H1 (cell line): ENCODE measurements around the gene NOL4L. TPM values are rescaled to one million over a fixed set of nuclear protein-coding genes. Genes with fewer than 3 reads are reported as not detected.
A peak's percentile ranks its signal among the peaks of the same experiment; 100 is the strongest.

Experiments
- CTCF ChIA-PET: fragments of 300-600 bp; sonication (Branson Sonifier 250); formaldehyde crosslinking; loops from one replicate; lab custom pipeline; 2021; ENCODE audit not compliant: partially characterized antibody; lab: Charles Lee
- POLR2A ChIA-PET: fragments of 300-600 bp; sonication (Branson Sonifier 250); formaldehyde crosslinking; loops from one replicate; lab custom pipeline; 2021; ENCODE audit warnings: inconsistent platforms; ENCODE audit not compliant: partially characterized antibody; lab: Charles Lee
- DNase-seq, 2 experiments: peaks; one replicate each; pipeline versions ENCODE4 v3.0.0 to v3.0.0-alpha.2; 2010 to 2022; ENCODE audit warnings: low spot score in 2 of 2, low read depth in 1 of 2, mixed read lengths in 1 of 2
- FAIRE-seq: peaks from 2 replicates; lab custom pipeline; 2011; peaks lifted over from hg19 to GRCh38; lab: Jason Lieb, UNC
- H2AFZ ChIP-seq: 2 replicates; pipeline ENCODE4 v1.8.1; 2012; ENCODE audit warnings: low read length, inconsistent platforms
- H2AK5ac ChIP-seq: 2 replicates; pipeline ENCODE4 v1.6.1; 2013; ENCODE audit warnings: low read depth, low read length
- H2BK120ac ChIP-seq: replicated peaks from 2 replicates; pipeline ENCODE3; 2013; ENCODE audit warnings: low read depth, low read length, inconsistent platforms
- H2BK12ac ChIP-seq: 2 replicates; pipeline ENCODE4 v1.6.1; 2013; ENCODE audit warnings: low read depth, low read length
- H2BK15ac ChIP-seq: 2 replicates; pipeline ENCODE4 v1.6.1; 2013; ENCODE audit warnings: low read length
- H2BK20ac ChIP-seq: 2 replicates; pipeline ENCODE4 v1.6.1; 2013; ENCODE audit warnings: low read length
- H2BK5ac ChIP-seq: 2 replicates; pipeline ENCODE4 v1.6.1; 2013; ENCODE audit warnings: low read depth, low read length
- H3K14ac ChIP-seq: 2 replicates; pipeline ENCODE4 v1.6.1; 2013; ENCODE audit warnings: inconsistent platforms; ENCODE audit not compliant: insufficient read length
- H3K18ac ChIP-seq: 2 replicates; pipeline ENCODE4 v1.6.1; 2013; ENCODE audit warnings: low read length; ENCODE audit errors: extremely low read depth
- H3K23ac ChIP-seq: 2 replicates; pipeline ENCODE4 v1.6.1; 2013; ENCODE audit warnings: inconsistent platforms; ENCODE audit not compliant: insufficient read length
- H3K23me2 ChIP-seq: 2 replicates; pipeline ENCODE4 v1.6.1; 2013; ENCODE audit warnings: low read depth, low read length
- H3K27ac ChIP-seq: 2 replicates; pipeline ENCODE4 v1.6.1; 2011; ENCODE audit warnings: low read depth, low read length, inconsistent platforms
- H3K27me3 ChIP-seq, 4 experiments: replicated peaks in 1 of 4; 1 replicate in 1 of 4; 2 replicates in 3 of 4; pipeline versions ENCODE4 v1.6.1 to v1.8.1; 2011 to 2013; ENCODE audit warnings: low read length in 3 of 4, mild to moderate bottlenecking in 3 of 4, inconsistent platforms in 2 of 4, mixed read lengths in 2 of 4, moderate library complexity in 1 of 4; ENCODE audit not compliant: control insufficient read depth in 3 of 4, insufficient read depth in 3 of 4; ENCODE audit errors: extremely low read depth in 1 of 4
- H3K36me3 ChIP-seq, 4 experiments: 2 replicates each; pipeline versions ENCODE4 v1.6.1 to v1.8.1; 2011 to 2013; ENCODE audit warnings: mild to moderate bottlenecking in 4 of 4, low read length in 3 of 4, moderate library complexity in 2 of 4, control low read depth in 1 of 4, inconsistent platforms in 1 of 4; ENCODE audit not compliant: insufficient read depth in 4 of 4, control insufficient read depth in 2 of 4
- H3K4ac ChIP-seq: replicated peaks from 2 replicates; pipeline ENCODE3; 2013; ENCODE audit warnings: low read length, low read depth, mixed read lengths, inconsistent platforms; ENCODE audit not compliant: insufficient read length
- H3K4me1 ChIP-seq, 4 experiments: replicated peaks in 1 of 4; 1 replicate in 1 of 4; 2 replicates in 3 of 4; pipeline versions ENCODE4 v1.6.1 to v1.8.1; 2011 to 2013; ENCODE audit warnings: low read length in 3 of 4, inconsistent platforms in 2 of 4, mixed read lengths in 1 of 4; ENCODE audit not compliant: insufficient read depth in 4 of 4, control insufficient read depth in 3 of 4
- H3K4me2 ChIP-seq, 2 experiments: 2 replicates each; pipeline versions ENCODE4 v1.6.1 to v1.8.1; 2011 to 2013; ENCODE audit warnings: low read depth in 2 of 2, low read length in 2 of 2, control low read depth in 1 of 2, inconsistent platforms in 1 of 2, mild to moderate bottlenecking in 1 of 2; ENCODE audit not compliant: insufficient read depth in 1 of 2
- H3K4me3 ChIP-seq, 4 experiments: fragments of 200-600, 300-600 bp in 1 of 4; sonication (generic), shearing (Covaris generic), sonication (Bioruptor Twin) in 1 of 4; 2 replicates each; pipeline versions ENCODE4 v1.5.1 to v1.8.1; 2011 to 2016; ENCODE audit warnings: low read length in 4 of 4, low read depth in 3 of 4, control low read depth in 2 of 4, inconsistent platforms in 2 of 4, mild to moderate bottlenecking in 2 of 4, mixed read lengths in 1 of 4, moderate library complexity in 1 of 4; ENCODE audit not compliant: insufficient read depth in 2 of 4; ENCODE audit errors: extremely low read depth in 1 of 4
- H3K56ac ChIP-seq: replicated peaks from 2 replicates; pipeline ENCODE3; 2013; ENCODE audit warnings: low read depth, mild to moderate bottlenecking, mixed read lengths, low read length, inconsistent platforms; ENCODE audit not compliant: insufficient read length
- H3K79me1 ChIP-seq: 2 replicates; pipeline ENCODE4 v1.6.1; 2013; ENCODE audit warnings: low read depth, low read length, control low read depth
- H3K79me2 ChIP-seq, 2 experiments: 2 replicates each; pipeline versions ENCODE4 v1.6.1 to v1.8.1; 2012 to 2013; ENCODE audit warnings: low read length in 2 of 2, mild to moderate bottlenecking in 2 of 2, inconsistent platforms in 1 of 2; ENCODE audit not compliant: insufficient read depth in 2 of 2, control insufficient read depth in 1 of 2
- H3K9ac ChIP-seq, 4 experiments: replicated peaks in 1 of 4; 1 replicate in 1 of 4; 2 replicates in 3 of 4; pipeline versions ENCODE4 v1.6.1 to v1.8.1; 2011 to 2013; ENCODE audit warnings: low read depth in 3 of 4, low read length in 3 of 4, control low read depth in 2 of 4, mild to moderate bottlenecking in 2 of 4, moderate library complexity in 2 of 4, inconsistent platforms in 1 of 4; ENCODE audit errors: extremely low read depth in 1 of 4
- H3K9me3 ChIP-seq, 2 experiments: 2 replicates each; pipeline versions ENCODE4 v1.6.1 to v1.8.1; 2012 to 2013; ENCODE audit warnings: mild to moderate bottlenecking in 2 of 2, moderate library complexity in 2 of 2, control low read depth in 1 of 2, inconsistent platforms in 1 of 2, low read depth in 1 of 2, low read length in 1 of 2, mixed read lengths in 1 of 2; ENCODE audit not compliant: insufficient read depth in 2 of 2
- H4K20me1 ChIP-seq, 2 experiments: replicated peaks in 1 of 2; 2 replicates each; pipeline versions ENCODE3 to v1.8.1; 2011 to 2013; ENCODE audit warnings: inconsistent platforms in 2 of 2, low read length in 2 of 2, mild to moderate bottlenecking in 1 of 2; ENCODE audit not compliant: insufficient read depth in 2 of 2, control insufficient read depth in 1 of 2
- H4K5ac ChIP-seq: 2 replicates; pipeline ENCODE4 v1.6.1; 2013; ENCODE audit warnings: low read length, low read depth, mixed read lengths, inconsistent platforms; ENCODE audit not compliant: insufficient read length
- H4K8ac ChIP-seq: 2 replicates; pipeline ENCODE4 v1.8.0; 2013; ENCODE audit warnings: mild to moderate bottlenecking, moderate library complexity, low read length, inconsistent platforms; ENCODE audit not compliant: insufficient read depth; ENCODE audit errors: extremely low read depth
- H4K91ac ChIP-seq: replicated peaks from 2 replicates; pipeline ENCODE3; 2013; ENCODE audit warnings: low read length, mixed read lengths, inconsistent platforms; ENCODE audit not compliant: insufficient read length
- ATF2 ChIP-seq: IDR thresholded peaks from 2 replicates; pipeline ENCODE4 v1.6.1; 2012; ENCODE audit warnings: low read length, inconsistent platforms
- CHD1 ChIP-seq: IDR thresholded peaks from 2 replicates; pipeline ENCODE4 v1.6.1; 2012; ENCODE audit warnings: low read depth, low read length, improper control_type of control experiment
- EP300 ChIP-seq, 2 experiments: IDR thresholded peaks; 1 replicate in 1 of 2; 2 replicates in 1 of 2; pipeline ENCODE4 v1.6.1; 2011 to 2012; ENCODE audit warnings: low read depth in 2 of 2, low read length in 2 of 2, mild to moderate bottlenecking in 2 of 2, borderline replicate concordance in 1 of 2, inconsistent platforms in 1 of 2, moderate library complexity in 1 of 2
- GTF2F1 ChIP-seq: IDR thresholded peaks from 2 replicates; pipeline ENCODE4 v1.6.1; 2012; ENCODE audit warnings: low read depth, low read length, improper control_type of control experiment, borderline replicate concordance
- HDAC2 ChIP-seq, 2 experiments: fragments of 300-600 bp in 1 of 2; sonication (generic) in 1 of 2; IDR thresholded peaks; 2 replicates each; pipeline ENCODE4 v1.6.1; 2011 to 2012; ENCODE audit warnings: low read depth in 2 of 2, low read length in 2 of 2, mild to moderate bottlenecking in 2 of 2, moderate library complexity in 2 of 2, borderline replicate concordance in 1 of 2, inconsistent platforms in 1 of 2
- KDM1A ChIP-seq: fragments of 200-600, 300-600 bp; sonication (generic); IDR thresholded peaks from 2 replicates; pipeline ENCODE4 v1.7.1; 2016; ENCODE audit warnings: mild to moderate bottlenecking, low read length, borderline replicate concordance
- POLR2A ChIP-seq, 2 experiments: IDR thresholded peaks; 1 replicate in 1 of 2; 2 replicates in 1 of 2; pipeline ENCODE4 v1.6.1; 2011; ENCODE audit warnings: low read depth in 2 of 2, low read length in 2 of 2, mild to moderate bottlenecking in 2 of 2; ENCODE audit errors: control extremely low read depth in 1 of 2
- RBBP5 ChIP-seq: IDR thresholded peaks from 2 replicates; pipeline ENCODE4 v1.7.1; 2012; ENCODE audit warnings: low read depth, mild to moderate bottlenecking, inconsistent platforms, low read length, moderate library complexity, borderline replicate concordance
- RFX5 ChIP-seq: IDR thresholded peaks from 2 replicates; pipeline ENCODE4 v1.6.1; 2011; ENCODE audit warnings: low read depth, low read length, improper control_type of control experiment, borderline replicate concordance
- TCF12 ChIP-seq: IDR thresholded peaks from 2 replicates; pipeline ENCODE4 v1.6.1; 2011; ENCODE audit warnings: low read depth, mild to moderate bottlenecking, low read length
- WGBS, 2 experiments: shearing (Covaris generic) in 1 of 2; methylation state at CpG; one replicate each; pipeline versions ENCODE4 v1.1.6 to v1.1.7; 2013 to 2015; ENCODE audit warnings: low lambda C conversion rate in 2 of 2, mixed read lengths in 2 of 2, inconsistent platforms in 1 of 2, low coverage in 1 of 2, missing lambda C conversion rate in 1 of 2; ENCODE audit not compliant: insufficient replicate concordance in 2 of 2, insufficient coverage in 1 of 2, insufficient read length in 1 of 2; ENCODE audit errors: extremely low coverage in 1 of 2, missing lambda C conversion rate in 1 of 2; 5-methylcytosine and 5-hydroxymethylcytosine counted together
- polyA plus RNA-seq, 7 experiments: library from polyadenylated mRNA; depleted of rRNA in 3 of 7; stranded (reverse) in 5 of 7; unstranded in 2 of 7; fragments of >200 nt in 5 of 7; fragments of 200-250 nt in 2 of 7; gene quantifications; 1 replicate in 5 of 7; 2 replicates in 1 of 7; 4 replicates in 1 of 7; pipeline versions ENCODE4 v1.2.1 to v1.2.3, GENCODE V29; 2011 to 2013; ENCODE audit warnings: missing spikeins in 2 of 7, mixed read lengths in 2 of 7
- total RNA-seq: library from RNA; stranded (reverse); fragmentation: NEBNext Ultra II Directional; extraction: Animal tissue kit (Norgen Biotek cat#: 25700); gene quantifications from 2 replicates; pipeline ENCODE4 v1.2.1, GENCODE V29; 2021

Gene NOL4L
- total and polyA plus RNA-seq, 2 of the 8 experiments (the other 6 are each of a cell fraction or from before 2014, with no cell fraction given), result 15.3 to 23.7 TPM

GRCh38 chr20:32511358-32512046 lies 73.6 kb downstream of the NOL4L start:
- no peak overlapping the region for H3K4me2 ChIP-seq
- no peak overlapping the region for H2BK12ac ChIP-seq
- TF ChIP-seq ATF2 (no peak), EP300 (IDR thresholded peaks at IDR 0.05; ENCODE audit: borderline replicate concordance in 1 of 2, low read depth in 2 of 2, low read length in 2 of 2) (no peak), CHD1 (no peak), POLR2A (IDR thresholded peaks at IDR 0.05; ENCODE audit: control extremely low read depth in 1 of 2, low read depth in 2 of 2, low read length in 2 of 2) (no peak), HDAC2 (IDR thresholded peaks at IDR 0.05; ENCODE audit: borderline replicate concordance in 1 of 2, low read depth in 2 of 2, low read length in 2 of 2) (no peak), RBBP5 (no peak), RFX5 (no peak), GTF2F1 (no peak), TCF12 (no peak), KDM1A (no peak)

More at GRCh38 chr20:32511358-32512046, 73.6 kb downstream of the NOL4L start:
- 0 out of 2 replicates have a peak, but pooled peaks cover 1% of the 10 kb centered on the region for H3K23me2 ChIP-seq
- no peaks in the 10 kb centered on the region; the same call in 1 of the 2 replicates for H3K79me1 ChIP-seq
- no peak overlapping the region for H3K14ac ChIP-seq
- H3K27ac ChIP-seq, result no peak overlapping the region
- no peak overlapping the region for H3K4me3 ChIP-seq
- no peak overlapping the region for H3K56ac ChIP-seq
- H3K23ac ChIP-seq, result no peak overlapping the region
- CTCF ChIA-PET, result interaction anchor here (1.0 to 1.6 kb wide), 5 partner anchors 9 to 38 kb away, joined by 3 to 7 read pairs (median 4); no protein-coding TSS in a partner anchor
- no peak overlapping the region for H3K4ac ChIP-seq
- H3K4me1 ChIP-seq, result peaks cover 0 to 6% (median 0%) of the 10 kb centered on the region in 4 experiments; a peak in 1 of 7 replicates
- H3K36me3 ChIP-seq, result no peaks in the 10 kb centered on the region; a peak in 1 of 8 replicates
- no peak overlapping the region for H2BK15ac ChIP-seq
- H3K27me3 ChIP-seq, result no peaks in the 10 kb centered on the region
- DNase-seq (no peak), FAIRE-seq (no peak)
- no peak overlapping the region for H3K9ac ChIP-seq
- no peak overlapping the region for H4K91ac ChIP-seq
- H2AK5ac ChIP-seq, result no peak overlapping the region
- WGBS, 2 experiments, result 88% methylated on average over 12 of the region's 12 CpGs; no CpG with 5 or more reads in 1 of the 2 experiments
- POLR2A ChIA-PET, result interaction anchor here (0.7 kb wide), 1 partner anchor 14 kb away, joined by 3 read pairs; no protein-coding TSS in a partner anchor
- H4K5ac ChIP-seq, result no peak overlapping the region
- H2BK20ac ChIP-seq, result no peak overlapping the region
- no peak overlapping the region; the same call in none of the 2 replicates for H4K8ac ChIP-seq
- H3K79me2 ChIP-seq, result no peaks in the 10 kb centered on the region
- H2AFZ ChIP-seq, result no peak overlapping the region
- H4K20me1 ChIP-seq, result no peaks in the 10 kb centered on the region
- no peak overlapping the region for H3K18ac ChIP-seq
- 0 out of 2 replicates have a peak overlapping the region, but pooled peaks have one; percentile 8 for H2BK5ac ChIP-seq
- H3K9me3 ChIP-seq, result no peaks in the 10 kb centered on the region
- H2BK120ac ChIP-seq, result no peak overlapping the region
